HG02852 (cell line): Measurements from ENCODE around the gene MYL6B.

ENCODE experiments used
- ATAC-seq: cut with Tn5 transposase; IDR thresholded peaks from one replicate; pipeline ENCODE4 v1.9.1; 2021; ENCODE audit warnings: mild to moderate bottlenecking, moderate library complexity; ENCODE audit not compliant: unreplicated experiment

The MYL6B gene

GRCh38 chr12:56204275-56204674 lies 51.9 kb downstream of the MYL6B start:
- ATAC-seq: no peak

GRCh38 chr12:56205445-56205844 lies 53.1 kb downstream of the MYL6B start:
- no peak for ATAC-seq

- no peak for ATAC-seq
These were observed 54.2 kb downstream of the MYL6B start for GRCh38 chr12:56206452-56207166.
